Measurements from ENCODE around the gene ANKRD13A.
"Not testable (repeated sequence)": the region's sequence is repeated elsewhere in the genome, so short reads cannot be mapped to it uniquely, and the experiment has no call there.

ANKRD13A gene

DNA sequence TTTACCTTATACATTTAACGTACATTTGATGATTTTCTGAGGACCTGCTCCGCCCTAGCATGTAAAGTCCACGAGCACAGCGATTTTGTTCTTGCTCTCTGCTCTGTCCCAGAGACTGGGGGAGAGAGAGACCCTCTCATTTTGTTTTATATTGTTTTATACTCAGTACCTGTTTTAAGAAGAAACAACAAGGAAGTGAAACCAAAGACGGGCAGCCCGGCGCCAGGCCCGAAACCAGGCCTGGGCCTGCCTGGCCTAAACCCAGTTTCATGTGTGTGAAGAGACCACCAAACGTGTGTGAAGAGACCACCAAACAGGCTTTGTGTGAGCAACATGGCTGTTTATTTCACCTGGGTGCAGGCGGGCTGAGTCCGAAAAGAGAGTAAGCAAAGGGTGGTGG lies 49.8 kb downstream of the ANKRD13A start:
- not testable (repeated sequence) for DNase-seq

DNA sequence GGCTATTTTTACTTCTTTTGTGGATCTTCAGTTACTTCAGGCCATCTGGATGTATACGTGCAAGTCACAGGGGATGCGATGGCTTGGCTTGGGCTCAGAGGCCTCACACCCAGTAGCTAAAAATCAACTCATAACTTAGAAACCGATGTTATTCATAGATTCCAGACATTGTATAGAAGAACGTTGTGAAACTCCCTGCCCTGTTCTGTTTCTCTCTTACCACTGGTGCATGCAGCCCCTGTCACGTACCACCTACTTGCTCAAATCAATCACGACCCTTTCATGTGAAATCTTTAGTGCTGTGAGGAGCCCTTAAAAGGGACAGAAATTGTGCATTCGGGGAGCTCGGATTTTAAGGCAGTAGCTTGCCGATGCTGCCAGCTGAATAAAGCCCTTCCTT lies 50.4 kb downstream of the ANKRD13A start:
- not testable (repeated sequence) for DNase-seq

DNA sequence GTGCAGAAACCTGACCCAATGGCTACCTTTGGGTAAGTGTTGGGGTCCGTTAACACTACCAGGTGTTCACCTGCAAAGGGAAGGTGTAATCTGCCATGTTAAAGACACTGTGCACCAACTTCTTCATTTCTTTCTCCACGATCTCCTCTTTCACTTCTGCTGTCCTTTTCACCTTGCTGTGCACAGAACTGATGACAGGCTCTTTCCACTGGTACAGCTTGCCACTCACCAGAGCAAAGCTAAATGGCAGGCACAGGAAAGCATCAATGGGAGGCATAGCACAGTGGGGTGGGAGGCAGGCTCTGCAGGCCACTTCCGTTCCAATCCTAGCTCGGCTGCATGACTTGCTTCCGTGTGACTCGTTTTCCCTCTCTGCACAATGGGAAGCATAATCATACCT lies 51.7 kb downstream of the ANKRD13A start:
- no peak for DNase-seq

DNA sequence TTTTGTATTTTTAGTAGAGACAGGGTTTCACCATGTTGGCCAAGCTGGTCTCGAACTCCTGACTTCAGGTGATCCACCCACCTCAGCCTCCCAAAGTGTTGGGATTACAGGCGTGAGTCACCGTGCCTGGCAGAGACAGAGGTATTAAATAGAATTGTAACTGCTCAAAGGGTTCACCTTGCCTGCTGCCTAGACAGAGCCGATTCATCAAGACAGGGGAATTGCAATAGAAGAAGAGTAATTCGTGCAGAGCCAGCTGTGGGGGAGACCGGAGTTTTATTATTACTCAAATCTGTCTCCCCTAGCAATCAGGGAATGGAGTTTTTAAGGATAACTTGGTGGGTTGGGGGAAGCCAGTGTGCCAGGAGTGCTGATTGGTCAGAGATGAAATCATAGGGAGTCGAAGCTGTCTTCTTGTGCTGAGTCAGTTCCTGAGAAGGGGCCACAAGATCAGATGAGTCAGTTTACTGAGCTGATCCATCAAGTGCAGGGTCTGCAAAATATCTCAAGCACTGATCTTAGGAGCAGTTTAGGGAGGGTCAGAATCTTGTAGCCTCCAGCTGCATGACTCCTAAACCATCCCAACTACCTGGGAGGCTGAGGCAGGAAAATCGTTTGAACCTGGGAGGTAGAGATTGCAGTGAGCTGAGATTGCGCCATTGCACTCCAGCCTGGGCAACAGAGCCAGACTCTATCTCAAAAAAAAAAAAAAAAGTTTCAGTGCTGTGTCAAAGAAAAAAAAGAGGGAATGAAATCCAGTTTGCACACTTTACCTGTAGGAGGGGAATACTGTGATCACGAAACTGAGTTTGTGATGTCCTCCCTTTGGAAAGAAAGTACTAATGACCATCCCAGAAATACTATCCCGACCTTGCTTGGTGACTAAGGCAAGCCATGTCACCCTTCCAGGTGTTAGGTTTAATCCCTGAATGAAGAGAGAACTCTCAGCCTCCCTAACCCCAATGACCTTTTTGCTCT lies 56.4 kb downstream of the ANKRD13A start:
- peak; percentile 52 to 80 for DNase-seq

DNA sequence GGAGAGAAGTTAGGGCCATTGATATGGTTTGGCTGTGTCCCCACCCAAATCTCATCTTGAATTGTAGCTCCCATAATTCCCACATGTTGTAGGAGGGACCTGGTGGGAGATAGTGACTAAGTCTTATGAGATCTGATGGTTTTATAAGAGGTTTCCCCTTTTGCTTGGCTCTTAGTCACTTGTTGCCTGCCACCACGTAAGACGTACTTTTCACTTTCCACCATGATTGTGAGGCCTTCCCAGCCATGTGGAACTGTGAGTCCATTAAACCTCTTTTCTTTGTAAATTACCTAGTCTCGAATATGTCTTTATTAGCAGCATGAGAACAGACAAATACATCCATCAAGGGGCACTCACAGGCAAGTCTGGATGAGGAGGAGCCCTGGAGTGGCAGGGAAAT lies 57.4 kb downstream of the ANKRD13A start:
- DNase-seq, result peak in 1 of 2 donors; percentile 51

DNA sequence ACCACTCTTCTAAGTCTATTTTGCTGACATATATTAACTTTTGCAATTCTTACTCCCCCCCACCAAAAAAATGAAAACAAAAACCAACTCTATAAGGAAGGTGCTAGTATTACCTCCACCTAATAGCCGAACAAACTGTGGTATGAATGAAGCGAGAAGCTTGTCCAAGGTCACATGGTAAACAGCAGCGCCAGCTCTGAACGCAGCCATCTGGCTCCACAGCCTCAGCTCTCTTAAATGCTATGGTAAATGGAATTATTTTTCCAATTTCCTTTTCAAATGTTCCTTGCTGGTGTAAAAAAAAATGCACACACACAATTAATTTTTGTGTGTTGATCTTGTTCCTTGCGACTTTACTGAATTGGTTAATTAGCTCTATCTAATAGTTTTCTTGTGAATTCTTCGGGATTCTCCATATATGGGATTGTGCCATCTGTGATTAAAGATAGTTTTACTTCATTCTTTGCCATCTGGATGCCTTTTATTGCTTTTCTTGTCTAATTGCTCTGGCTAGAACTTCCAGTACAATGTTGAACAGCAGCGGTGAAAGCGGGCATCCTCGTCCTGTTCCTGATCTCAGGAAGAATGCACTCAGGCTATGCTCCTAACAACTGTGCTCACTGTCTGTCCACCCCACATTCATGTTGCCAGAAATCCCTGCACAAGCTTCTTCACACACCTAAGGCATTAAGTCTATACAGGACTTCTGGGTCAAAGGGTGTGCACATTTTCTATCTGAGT lies 59.8 kb downstream of the ANKRD13A start:
- no peak for DNase-seq

DNA sequence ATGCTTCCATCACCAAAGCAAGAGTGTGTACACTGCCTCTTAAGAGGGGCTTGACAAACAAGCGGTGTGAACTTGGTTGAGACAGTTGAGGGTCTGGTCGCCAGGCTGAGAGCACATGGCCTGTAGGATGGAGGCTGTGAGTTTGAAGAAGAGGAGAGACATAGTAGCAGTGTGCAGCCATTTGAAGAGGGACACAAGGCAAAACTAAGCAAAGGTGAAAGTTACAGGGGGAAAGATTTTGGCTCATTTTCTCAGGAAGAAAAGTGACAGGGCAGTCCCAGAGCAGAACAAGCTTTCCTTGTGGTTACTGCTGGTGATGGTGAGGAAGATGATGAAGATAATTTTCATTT lies 60.4 kb downstream of the ANKRD13A start:
- no peak for DNase-seq

DNA sequence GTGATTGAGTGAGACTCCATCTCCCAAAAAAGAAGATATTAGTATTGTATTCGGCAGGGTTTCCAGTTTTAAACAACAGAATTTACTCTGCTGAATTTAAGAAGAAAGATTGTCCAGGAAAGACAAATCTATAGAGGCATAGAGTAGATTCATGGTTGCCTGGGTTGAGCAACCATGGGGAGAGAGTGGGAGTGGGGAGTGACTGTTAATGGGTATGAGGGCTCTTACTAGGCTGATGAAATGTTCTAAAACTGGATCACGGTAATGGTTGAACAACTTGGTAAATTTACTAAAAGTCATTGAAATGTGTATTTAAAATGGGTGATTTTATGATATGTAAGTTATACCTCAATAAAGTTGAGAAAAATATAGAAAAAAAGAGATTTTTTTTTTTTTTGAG lies 63.0 kb downstream of the ANKRD13A start:
- DNase-seq, result peak; percentile 47 to 72

DNA sequence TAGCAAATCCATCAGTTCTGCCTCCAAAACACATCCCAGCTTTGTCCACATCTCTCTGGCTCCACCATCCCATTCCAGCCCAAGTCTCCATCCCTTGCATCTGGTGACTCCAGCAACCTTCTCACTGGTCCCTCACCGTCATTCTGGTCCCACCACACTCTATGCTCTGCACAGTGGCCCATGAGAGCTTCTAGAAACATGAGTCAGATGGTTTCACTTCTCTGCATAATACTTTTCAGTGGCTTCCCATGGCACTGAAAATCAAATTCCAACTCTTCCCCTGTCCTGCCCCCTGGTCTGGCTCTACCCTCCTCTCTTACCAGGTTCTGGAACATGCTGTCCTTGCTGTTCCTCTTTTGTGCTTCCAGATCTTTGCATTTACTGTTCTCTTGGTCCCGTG lies 66.3 kb downstream of the ANKRD13A start:
- no peak for DNase-seq

DNA sequence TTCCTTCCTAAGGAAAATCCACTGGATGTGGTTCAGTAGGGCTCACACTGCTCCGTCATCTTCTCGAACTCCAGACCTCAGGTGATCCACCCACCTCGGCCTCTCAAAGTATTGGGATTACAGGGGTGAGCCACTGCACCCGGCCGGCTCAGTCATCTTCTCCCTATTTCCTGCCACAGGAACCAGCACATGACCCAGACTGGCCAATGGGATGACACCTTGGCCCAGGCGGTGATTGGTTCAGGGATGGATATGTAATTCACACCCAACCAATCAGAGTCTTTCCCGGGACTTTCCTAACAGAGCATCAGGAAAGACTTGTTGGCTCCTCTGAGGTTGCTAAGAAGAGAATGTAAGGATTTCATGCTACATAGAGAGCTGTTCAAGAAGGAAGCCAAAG lies 68.3 kb downstream of the ANKRD13A start:
- no peak for DNase-seq

DNA sequence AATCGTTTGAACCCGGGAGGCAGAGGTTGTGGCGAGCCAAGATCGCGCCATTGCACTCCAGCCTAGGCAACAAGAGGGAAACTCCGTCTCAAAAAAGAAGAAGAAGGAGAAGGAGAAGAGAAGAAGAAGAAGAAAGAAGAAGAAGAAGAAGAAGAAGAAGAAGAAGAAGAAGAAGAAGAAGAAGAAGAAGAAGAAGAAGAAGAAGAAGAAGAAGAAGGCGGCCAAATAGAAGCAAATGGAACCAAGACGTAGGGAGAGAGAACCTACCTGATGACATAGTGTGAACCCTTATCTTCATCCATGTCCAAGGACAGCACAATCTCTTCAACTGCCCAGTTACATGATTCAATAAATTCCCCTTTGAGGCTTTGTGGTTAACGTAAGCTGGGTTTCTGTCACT lies 68.9 kb downstream of the ANKRD13A start:
- not testable (repeated sequence) for DNase-seq

DNA sequence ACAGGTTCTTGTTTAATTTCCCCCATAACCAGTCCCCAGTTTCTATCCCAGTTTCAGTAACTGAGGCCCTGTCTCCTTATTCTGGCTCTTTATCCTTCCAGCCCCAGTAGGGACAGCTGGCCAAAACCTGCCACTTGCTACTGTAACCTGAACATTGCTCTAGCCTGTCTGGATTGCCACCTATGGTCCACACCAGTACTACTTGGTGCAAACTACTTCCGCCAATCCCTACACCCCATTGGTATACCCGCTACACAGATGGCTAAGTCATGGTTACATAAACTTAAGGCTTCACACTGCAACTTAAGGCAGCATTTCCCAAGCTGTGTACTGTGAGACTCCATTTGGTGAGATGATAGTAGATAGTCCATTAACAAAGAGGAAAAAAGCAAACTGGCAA lies 69.4 kb downstream of the ANKRD13A start:
- DNase-seq, result no peak

DNA sequence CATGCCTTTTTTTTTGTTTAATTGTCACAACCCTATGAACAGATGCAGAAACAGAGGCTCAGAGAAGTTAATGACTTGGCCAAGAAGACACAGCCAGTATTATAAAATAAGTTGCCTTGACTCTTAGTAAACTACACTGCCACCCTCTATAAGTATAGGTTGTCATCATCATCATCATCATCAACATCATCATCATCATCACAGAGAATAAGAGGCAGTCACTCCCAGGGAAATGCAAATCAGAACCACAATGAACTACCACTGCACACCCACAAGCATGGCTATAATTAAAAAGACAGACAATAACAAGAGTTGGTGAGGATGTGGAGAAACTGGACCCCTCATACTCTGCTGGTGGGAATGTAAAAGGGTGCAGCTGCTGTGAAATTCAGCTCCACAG lies 72.3 kb downstream of the ANKRD13A start:
- no peak for DNase-seq

DNA sequence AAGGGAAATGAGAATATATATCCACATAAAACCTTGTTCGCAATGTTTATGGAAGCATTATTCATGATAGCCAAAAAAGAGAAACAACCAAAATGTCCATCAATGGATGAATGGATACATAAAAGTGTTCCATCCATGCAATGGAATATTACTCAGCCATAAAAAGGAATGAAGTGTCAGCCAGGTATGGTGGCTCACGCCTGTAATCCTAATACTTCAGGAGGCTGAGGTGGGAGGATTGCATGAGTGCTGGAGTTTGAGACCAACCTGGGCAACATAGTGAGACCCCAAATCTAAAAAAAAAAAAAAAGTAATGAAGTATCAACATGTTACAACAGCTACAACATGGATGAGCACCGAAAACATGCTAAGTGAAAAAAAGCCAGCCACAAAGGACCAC lies 72.7 kb downstream of the ANKRD13A start:
- DNase-seq, result no peak

DNA sequence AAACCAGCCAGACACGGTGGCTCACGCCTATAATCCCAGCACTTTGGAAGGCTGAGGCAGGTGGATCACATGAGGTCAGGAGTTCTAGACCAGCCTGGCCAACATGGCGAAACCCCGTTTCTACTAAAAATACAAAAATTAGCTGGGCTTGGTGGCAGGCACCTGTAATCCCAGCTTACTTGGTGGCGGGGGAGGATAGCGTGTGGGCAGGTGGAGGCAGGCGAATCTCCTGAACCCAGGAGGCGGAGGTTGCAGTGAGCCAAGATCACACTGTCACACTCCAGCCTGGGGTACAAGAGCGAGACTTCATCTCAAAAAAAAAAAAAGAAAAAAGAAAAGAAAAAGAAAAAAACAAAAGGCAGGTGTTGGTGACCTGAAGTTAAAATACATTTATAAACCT lies 73.4 kb downstream of the ANKRD13A start:
- not testable (repeated sequence) for DNase-seq

DNA sequence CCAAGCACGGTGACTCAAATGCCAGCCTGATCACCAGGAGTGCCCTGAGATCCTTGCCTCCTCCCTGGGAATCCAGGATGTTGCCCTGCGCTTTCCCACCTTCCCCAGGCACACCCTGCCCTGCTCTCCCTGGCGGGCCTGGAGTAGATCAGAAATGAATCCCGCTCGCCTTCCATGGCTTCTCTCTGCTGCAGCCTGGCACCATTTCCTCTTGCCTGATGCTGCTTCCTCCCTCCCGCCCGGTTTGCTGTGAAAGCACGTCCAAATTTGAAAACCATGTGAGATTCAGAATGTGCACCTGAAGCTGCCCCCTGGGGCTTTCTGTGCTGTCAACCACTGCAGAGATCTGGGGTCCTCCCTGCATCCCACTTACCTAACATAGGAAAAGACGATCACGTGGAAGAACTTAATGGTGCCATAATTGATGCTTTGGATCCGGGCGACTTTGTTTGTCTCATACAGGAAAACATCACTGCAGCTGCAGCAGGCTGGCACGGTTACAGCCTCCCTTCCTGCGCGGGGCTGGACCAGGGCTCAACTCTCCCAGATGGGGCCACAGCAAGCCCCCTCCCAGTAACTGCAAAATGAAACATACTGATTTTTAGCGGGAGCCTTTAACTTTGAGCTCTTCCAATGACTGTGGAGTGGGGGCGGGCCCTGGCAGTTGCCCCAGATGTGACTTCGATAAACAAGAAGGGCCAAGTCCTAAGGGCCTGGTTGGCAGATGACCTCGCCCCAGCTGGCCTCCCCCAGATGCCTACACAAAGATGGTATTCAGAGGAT lies 74.0 kb downstream of the ANKRD13A start:
- DNase-seq, result no peak

DNA sequence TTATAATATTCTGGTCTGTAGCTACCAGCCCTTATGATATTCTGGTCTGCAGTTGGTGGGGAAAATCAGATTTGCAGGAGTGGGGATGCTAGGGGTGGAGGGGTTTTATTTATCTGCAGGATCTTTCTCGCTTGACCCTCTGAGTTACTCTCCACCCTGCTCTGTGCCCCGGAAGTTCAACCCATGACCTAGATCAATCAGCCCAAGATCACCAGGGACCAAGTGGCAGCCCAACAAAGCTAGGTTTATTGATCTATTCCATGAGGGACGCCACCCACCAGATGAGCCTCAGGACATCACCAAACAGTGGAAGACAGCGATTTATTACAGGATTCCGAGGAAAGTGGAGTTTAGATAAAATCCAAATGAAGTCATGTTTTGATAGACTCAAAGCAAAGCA lies 74.9 kb downstream of the ANKRD13A start:
- DNase-seq, result no peak

DNA sequence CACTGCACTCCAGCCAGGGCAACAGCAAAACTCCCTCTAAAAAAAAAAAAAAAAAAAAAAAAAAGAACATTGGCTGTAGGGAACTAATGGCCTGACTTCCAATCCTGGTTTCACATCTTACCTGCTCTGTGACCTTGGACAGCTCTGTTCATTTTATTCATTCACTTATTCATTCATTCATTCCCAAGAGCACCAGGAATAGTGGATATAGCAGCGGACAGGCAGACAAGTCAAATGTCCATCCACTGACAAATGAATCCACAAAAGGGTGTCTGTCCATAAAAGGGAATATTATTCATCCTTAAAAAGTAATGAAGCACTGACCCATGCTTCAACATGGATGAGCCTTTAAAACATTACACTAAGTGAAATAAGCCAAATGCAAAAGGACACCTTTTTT lies 76.7 kb downstream of the ANKRD13A start:
- no peak for DNase-seq

DNA sequence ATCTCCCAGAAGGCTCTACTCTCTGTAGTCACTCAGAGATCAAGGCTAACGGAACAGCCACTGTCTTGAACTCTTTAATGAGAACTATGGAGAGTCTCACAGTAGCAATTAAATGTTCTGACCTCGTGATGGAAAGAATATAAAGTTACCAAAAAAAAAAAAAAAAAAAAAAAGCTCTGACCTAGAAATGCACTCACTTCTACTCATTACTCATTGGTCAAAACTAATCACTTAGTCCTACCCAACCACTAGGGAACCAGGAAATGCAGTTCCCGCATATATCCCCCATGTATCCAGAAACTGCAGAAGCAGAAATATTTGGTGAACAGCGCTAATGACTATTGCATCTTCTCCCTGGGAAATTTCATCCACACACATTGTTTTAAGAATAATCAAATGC lies 78.6 kb downstream of the ANKRD13A start:
- no peak for DNase-seq

DNA sequence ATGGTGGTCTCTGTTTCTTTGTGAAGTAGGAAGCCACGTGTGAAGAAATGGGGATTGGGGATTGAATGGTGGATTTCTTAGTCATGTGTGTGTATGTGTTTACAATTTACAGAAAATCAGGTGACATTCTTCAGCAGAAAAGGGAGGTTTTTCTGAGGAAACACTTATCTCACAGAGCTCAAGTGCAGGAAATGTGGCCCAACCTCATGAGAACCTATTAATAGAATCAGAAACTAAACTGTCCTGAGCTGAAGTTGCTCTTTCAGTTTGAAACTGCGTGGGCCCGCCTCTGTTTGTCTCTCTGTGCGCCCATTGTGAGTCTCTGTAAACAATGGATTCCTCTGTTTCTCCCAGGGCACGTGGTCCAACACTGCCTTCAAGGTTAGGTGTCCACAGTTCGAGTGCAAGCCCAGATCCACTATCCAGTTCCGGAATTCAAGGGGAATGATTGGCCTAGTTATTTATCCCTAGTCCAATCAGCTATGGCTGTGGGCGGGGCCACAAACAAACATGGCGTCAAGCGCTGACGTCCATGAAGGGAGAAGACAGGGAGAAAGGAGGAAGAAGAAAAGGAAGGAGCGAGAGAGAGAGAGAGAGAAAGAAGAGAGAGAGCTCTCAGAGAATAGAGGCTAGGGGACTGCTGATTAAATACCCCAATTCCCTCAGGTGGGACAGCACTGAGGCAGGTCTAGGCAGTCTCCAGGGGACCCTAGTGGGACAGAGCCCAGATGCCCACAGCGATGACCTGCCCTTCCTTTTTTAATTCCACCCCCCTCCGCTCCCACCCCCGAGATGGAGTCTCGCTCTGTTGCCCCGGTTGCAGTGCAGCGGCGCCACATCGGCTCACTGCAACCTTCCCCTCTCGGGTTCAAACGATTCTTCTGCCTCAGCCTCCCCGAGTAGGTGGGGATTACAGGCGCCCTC lies 80.5 kb downstream of the ANKRD13A start:
- peak; percentile 74 to 85 for DNase-seq

DNA sequence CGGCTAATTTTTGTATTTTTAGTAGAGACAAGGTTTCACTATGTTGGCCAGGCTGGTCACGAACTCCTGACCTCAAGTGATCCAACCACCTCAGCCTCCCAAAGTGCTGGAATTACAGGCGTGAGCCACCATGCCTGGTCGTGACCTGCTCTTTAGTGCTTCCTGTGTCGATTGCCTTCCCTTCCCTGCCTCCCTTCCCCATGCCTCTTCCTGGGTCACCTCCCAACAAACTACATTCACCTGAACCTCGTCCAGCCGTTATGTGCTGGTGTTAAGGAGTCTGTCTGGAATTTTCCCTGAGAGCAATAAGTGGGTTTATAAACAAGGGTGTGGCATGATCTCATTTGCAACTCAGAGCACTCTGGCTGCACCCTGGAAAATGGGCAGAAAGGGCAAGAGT lies 81.2 kb downstream of the ANKRD13A start:
- no peak for DNase-seq
